ENCODE data around the gene SLC1A3.
A peak's percentile ranks its signal among the peaks of the same experiment; 100 is the strongest.

Gene SLC1A3

GRCh38 chr5:36657563-36657995 is 51.2 kb downstream of the SLC1A3 start:
- Histone ChIP-seq H3K36me3 (ENCODE audit: control insufficient read depth in 2 of 2, insufficient read depth in 2 of 2, low read length in 2 of 2) (no peaks in the 10 kb centered on the region), H3K27ac (ENCODE audit: low read length) (no peak overlapping the region), H3K9ac (ENCODE audit: low read length in 2 of 2) (no peak overlapping the region), H3K9me3 (ENCODE audit: control insufficient read depth in 2 of 2, low read length in 2 of 2) (no peaks in the 10 kb centered on the region), H3K4me1 (ENCODE audit: control insufficient read depth, insufficient read depth, low read length) (peaks cover 6% of the 10 kb centered on the region), H3K4me3 (ENCODE audit: low read length in 2 of 2) (peak overlapping the region in 1 of 2 donors; percentile 8), H3K27me3 (ENCODE audit: control insufficient read depth in 1 of 2, insufficient read depth in 2 of 2, low read length in 2 of 2) (no peaks in the 10 kb centered on the region)

- Histone ChIP-seq H3K4me1 (ENCODE audit: control insufficient read depth, insufficient read depth, low read length) (peaks cover 6% of the 10 kb centered on the region), H3K27ac (ENCODE audit: low read length) (no peak overlapping the region), H3K9ac (ENCODE audit: low read length in 2 of 2) (no peak overlapping the region), H3K4me3 (ENCODE audit: low read length in 2 of 2) (no peak overlapping the region), H3K27me3 (ENCODE audit: control insufficient read depth in 1 of 2, insufficient read depth in 2 of 2, low read length in 2 of 2) (no peaks in the 10 kb centered on the region), H3K36me3 (ENCODE audit: control insufficient read depth in 2 of 2, insufficient read depth in 2 of 2, low read length in 2 of 2) (no peaks in the 10 kb centered on the region), H3K9me3 (ENCODE audit: control insufficient read depth in 2 of 2, low read length in 2 of 2) (no peaks in the 10 kb centered on the region)
Observed at GRCh38 chr5:36658038-36658756, 51.8 kb downstream of the SLC1A3 start.

- Histone ChIP-seq H3K4me1 (ENCODE audit: control insufficient read depth, insufficient read depth, low read length) (peaks cover 6% of the 10 kb centered on the region), H3K27ac (ENCODE audit: low read length) (no peak overlapping the region), H3K9ac (ENCODE audit: low read length in 2 of 2) (no peak overlapping the region), H3K4me3 (ENCODE audit: low read length in 2 of 2) (no peak overlapping the region), H3K36me3 (ENCODE audit: control insufficient read depth in 2 of 2, insufficient read depth in 2 of 2, low read length in 2 of 2) (no peaks in the 10 kb centered on the region), H3K27me3 (ENCODE audit: control insufficient read depth in 1 of 2, insufficient read depth in 2 of 2, low read length in 2 of 2) (no peaks in the 10 kb centered on the region), H3K9me3 (ENCODE audit: control insufficient read depth in 2 of 2, low read length in 2 of 2) (no peaks in the 10 kb centered on the region)
Observed at GRCh38 chr5:36659411-36659810, 53.0 kb downstream of the SLC1A3 start.

GRCh38 chr5:36660397-36661049 is 54.1 kb downstream of the SLC1A3 start:
- Histone ChIP-seq H3K36me3 (ENCODE audit: control insufficient read depth in 2 of 2, insufficient read depth in 2 of 2, low read length in 2 of 2) (no peaks in the 10 kb centered on the region), H3K4me3 (ENCODE audit: low read length in 2 of 2) (no peak overlapping the region), H3K27ac (ENCODE audit: low read length) (no peak overlapping the region), H3K27me3 (ENCODE audit: control insufficient read depth in 1 of 2, insufficient read depth in 2 of 2, low read length in 2 of 2) (no peaks in the 10 kb centered on the region), H3K9ac (ENCODE audit: low read length in 2 of 2) (no peak overlapping the region), H3K9me3 (ENCODE audit: control insufficient read depth in 2 of 2, low read length in 2 of 2) (no peaks in the 10 kb centered on the region), H3K4me1 (ENCODE audit: control insufficient read depth, insufficient read depth, low read length) (peaks cover 6% of the 10 kb centered on the region)

- Histone ChIP-seq H3K4me1 (ENCODE audit: control insufficient read depth, insufficient read depth, low read length) (peaks cover 6% of the 10 kb centered on the region), H3K27ac (ENCODE audit: low read length) (no peak overlapping the region), H3K4me3 (ENCODE audit: low read length in 2 of 2) (no peak overlapping the region), H3K36me3 (ENCODE audit: control insufficient read depth in 2 of 2, insufficient read depth in 2 of 2, low read length in 2 of 2) (no peaks in the 10 kb centered on the region), H3K9me3 (ENCODE audit: control insufficient read depth in 2 of 2, low read length in 2 of 2) (no peaks in the 10 kb centered on the region), H3K9ac (ENCODE audit: low read length in 2 of 2) (no peak overlapping the region), H3K27me3 (ENCODE audit: control insufficient read depth in 1 of 2, insufficient read depth in 2 of 2, low read length in 2 of 2) (no peaks in the 10 kb centered on the region)
Observed at GRCh38 chr5:36661456-36662220, 55.2 kb downstream of the SLC1A3 start.

- H3K27me3 ChIP-seq (ENCODE audit: control insufficient read depth in 1 of 2, insufficient read depth in 2 of 2, low read length in 2 of 2): no peaks in the 10 kb centered on the region
- H3K9ac ChIP-seq (ENCODE audit: low read length in 2 of 2): no peak overlapping the region
- H3K27ac ChIP-seq (ENCODE audit: low read length): no peak overlapping the region
Observed at GRCh38 chr5:36662291-36662851, 56.0 kb downstream of the SLC1A3 start.

GRCh38 chr5:36664766-36665165 is 58.4 kb downstream of the SLC1A3 start:
- H3K4me3 ChIP-seq (ENCODE audit: low read length in 2 of 2): no peak overlapping the region
- no peak overlapping the region for H3K27ac ChIP-seq (ENCODE audit: low read length)
- no peaks in the 10 kb centered on the region for H3K4me1 ChIP-seq (ENCODE audit: control insufficient read depth, insufficient read depth, low read length)

More at GRCh38 chr5:36662291-36662851, 56.0 kb downstream of the SLC1A3 start:
- Histone ChIP-seq H3K4me1 (ENCODE audit: control insufficient read depth, insufficient read depth, low read length) (peaks cover 6% of the 10 kb centered on the region), H3K4me3 (ENCODE audit: low read length in 2 of 2) (no peak overlapping the region), H3K36me3 (ENCODE audit: control insufficient read depth in 2 of 2, insufficient read depth in 2 of 2, low read length in 2 of 2) (no peaks in the 10 kb centered on the region), H3K9me3 (ENCODE audit: control insufficient read depth in 2 of 2, low read length in 2 of 2) (no peaks in the 10 kb centered on the region)

GRCh38 chr5:36665628-36666027 is 59.2 kb downstream of the SLC1A3 start:
- Histone ChIP-seq H3K4me1 (ENCODE audit: control insufficient read depth, insufficient read depth, low read length) (no peaks in the 10 kb centered on the region), H3K36me3 (ENCODE audit: control insufficient read depth in 2 of 2, insufficient read depth in 2 of 2, low read length in 2 of 2) (no peaks in the 10 kb centered on the region), H3K4me3 (ENCODE audit: low read length in 2 of 2) (no peak overlapping the region), H3K27ac (ENCODE audit: low read length) (no peak overlapping the region), H3K27me3 (ENCODE audit: control insufficient read depth in 1 of 2, insufficient read depth in 2 of 2, low read length in 2 of 2) (no peaks in the 10 kb centered on the region), H3K9me3 (ENCODE audit: control insufficient read depth in 2 of 2, low read length in 2 of 2) (no peaks in the 10 kb centered on the region), H3K9ac (ENCODE audit: low read length in 2 of 2) (no peak overlapping the region)

More at GRCh38 chr5:36664766-36665165, 58.4 kb downstream of the SLC1A3 start:
- H3K9me3 ChIP-seq (ENCODE audit: control insufficient read depth in 2 of 2, low read length in 2 of 2): no peaks in the 10 kb centered on the region
- no peaks in the 10 kb centered on the region for H3K27me3 ChIP-seq (ENCODE audit: control insufficient read depth in 1 of 2, insufficient read depth in 2 of 2, low read length in 2 of 2)
- H3K36me3 ChIP-seq (ENCODE audit: control insufficient read depth in 2 of 2, insufficient read depth in 2 of 2, low read length in 2 of 2): no peaks in the 10 kb centered on the region
- H3K9ac ChIP-seq (ENCODE audit: low read length in 2 of 2): no peak overlapping the region

- Histone ChIP-seq H3K27me3 (ENCODE audit: control insufficient read depth in 1 of 2, insufficient read depth in 2 of 2, low read length in 2 of 2) (peaks cover 0 to 2% of the 10 kb centered on the region in 2 donors), H3K9ac (ENCODE audit: low read length in 2 of 2) (no peak overlapping the region), H3K9me3 (ENCODE audit: control insufficient read depth in 2 of 2, low read length in 2 of 2) (no peaks in the 10 kb centered on the region), H3K4me3 (ENCODE audit: low read length in 2 of 2) (no peak overlapping the region), H3K36me3 (ENCODE audit: control insufficient read depth in 2 of 2, insufficient read depth in 2 of 2, low read length in 2 of 2) (no peaks in the 10 kb centered on the region), H3K27ac (ENCODE audit: low read length) (no peak overlapping the region), H3K4me1 (ENCODE audit: control insufficient read depth, insufficient read depth, low read length) (no peaks in the 10 kb centered on the region)
Observed at GRCh38 chr5:36666274-36666673, 59.9 kb downstream of the SLC1A3 start.

GRCh38 chr5:36666986-36667385 is 60.6 kb downstream of the SLC1A3 start:
- no peak overlapping the region for H3K4me3 ChIP-seq (ENCODE audit: low read length in 2 of 2)
- H3K4me1 ChIP-seq (ENCODE audit: control insufficient read depth, insufficient read depth, low read length): no peaks in the 10 kb centered on the region
- no peak overlapping the region for H3K9ac ChIP-seq (ENCODE audit: low read length in 2 of 2)
- H3K36me3 ChIP-seq (ENCODE audit: control insufficient read depth in 2 of 2, insufficient read depth in 2 of 2, low read length in 2 of 2): no peaks in the 10 kb centered on the region
- no peak overlapping the region for H3K27ac ChIP-seq (ENCODE audit: low read length)
- no peaks in the 10 kb centered on the region for H3K9me3 ChIP-seq (ENCODE audit: control insufficient read depth in 2 of 2, low read length in 2 of 2)
- peaks cover 0 to 2% of the 10 kb centered on the region in 2 donors for H3K27me3 ChIP-seq (ENCODE audit: control insufficient read depth in 1 of 2, insufficient read depth in 2 of 2, low read length in 2 of 2)
